ENCODE data around the gene TMEM151B. TPM values are rescaled to one million over a fixed set of nuclear protein-coding genes. Genes with fewer than 3 reads are reported as not detected.

Gene TMEM151B
- total RNA-seq, 4 donors from 2014 or later, result 0.09 to 0.21 TPM; not detected in 2

DNA sequence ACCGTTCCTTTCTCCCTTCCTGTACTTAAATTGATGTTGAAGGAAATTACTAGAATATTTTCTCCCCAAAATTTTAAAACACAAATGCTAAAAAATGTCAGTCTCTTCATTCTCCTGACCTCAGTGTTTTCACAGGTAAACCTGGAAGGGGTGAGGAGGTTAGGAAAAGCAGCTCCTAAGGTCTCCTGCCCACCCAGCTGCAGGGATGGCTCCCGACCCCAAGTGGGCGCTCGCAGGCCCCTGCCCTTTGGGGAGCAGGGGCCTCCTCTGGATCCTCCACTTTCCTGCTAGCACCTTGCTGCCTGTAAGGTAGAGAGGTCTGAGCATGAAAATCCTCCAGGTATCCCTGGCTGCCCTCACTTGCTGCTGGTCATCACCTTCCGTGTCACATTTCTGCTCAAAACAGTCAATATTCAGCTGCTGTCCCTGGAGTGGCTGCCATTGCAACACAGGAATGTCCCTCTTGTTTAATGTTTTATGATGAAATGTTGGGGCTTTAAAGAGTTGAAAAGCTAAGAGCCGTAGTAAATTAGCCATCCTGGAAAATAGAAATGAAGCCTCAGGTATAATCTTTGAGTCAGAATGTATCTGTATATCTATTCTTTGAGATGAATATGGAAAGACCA, 34.2 kb upstream of the TMEM151B start:
- no peak for DNase-seq
- Histone ChIP-seq H3K4me1 (peaks cover 16 to 35% of the 10 kb centered on the region in 2 donors), H3K27ac (peak overlapping the region; percentile 97 to 99), H3K9me3 (no peaks in the 10 kb centered on the region), H3K36me3 (no peaks in the 10 kb centered on the region), H3K4me3 (no peak overlapping the region), H3K27me3 (no peaks in the 10 kb centered on the region)
- intact Hi-C loops (cut with DNase I; ENCODE audit: low total_unique reads), result loop anchor here (10.0 kb wide), 1 partner anchor 61 kb away; no protein-coding TSS in a partner anchor
- TF ChIP-seq, protein P1, sequence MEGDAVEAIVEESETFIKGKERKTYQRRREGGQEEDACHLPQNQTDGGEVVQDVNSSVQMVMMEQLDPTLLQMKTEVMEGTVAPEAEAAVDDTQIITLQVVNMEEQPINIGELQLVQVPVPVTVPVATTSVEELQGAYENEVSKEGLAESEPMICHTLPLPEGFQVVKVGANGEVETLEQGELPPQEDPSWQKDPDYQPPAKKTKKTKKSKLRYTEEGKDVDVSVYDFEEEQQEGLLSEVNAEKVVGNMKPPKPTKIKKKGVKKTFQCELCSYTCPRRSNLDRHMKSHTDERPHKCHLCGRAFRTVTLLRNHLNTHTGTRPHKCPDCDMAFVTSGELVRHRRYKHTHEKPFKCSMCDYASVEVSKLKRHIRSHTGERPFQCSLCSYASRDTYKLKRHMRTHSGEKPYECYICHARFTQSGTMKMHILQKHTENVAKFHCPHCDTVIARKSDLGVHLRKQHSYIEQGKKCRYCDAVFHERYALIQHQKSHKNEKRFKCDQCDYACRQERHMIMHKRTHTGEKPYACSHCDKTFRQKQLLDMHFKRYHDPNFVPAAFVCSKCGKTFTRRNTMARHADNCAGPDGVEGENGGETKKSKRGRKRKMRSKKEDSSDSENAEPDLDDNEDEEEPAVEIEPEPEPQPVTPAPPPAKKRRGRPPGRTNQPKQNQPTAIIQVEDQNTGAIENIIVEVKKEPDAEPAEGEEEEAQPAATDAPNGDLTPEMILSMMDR (IDR thresholded peaks at IDR 0.05), result no peak
- no peak for TF ChIP-seq POLR2A (IDR thresholded peaks at IDR 0.05)

- H3K27me3 ChIP-seq, result no peaks in the 10 kb centered on the region
- peaks cover 16 to 35% of the 10 kb centered on the region in 2 donors for H3K4me1 ChIP-seq
- no peaks in the 10 kb centered on the region for H3K36me3 ChIP-seq
- H3K9me3 ChIP-seq, result no peaks in the 10 kb centered on the region
- TF ChIP-seq, protein P1 (IDR thresholded peaks at IDR 0.05), result peak in 1 of 4 experiments; percentile 3
- peak in 1 of 2 donors; percentile 80 for TF ChIP-seq POLR2A (IDR thresholded peaks at IDR 0.05)
- peak overlapping the region; percentile 57 to 71 for H3K4me3 ChIP-seq
- intact Hi-C loops (cut with DNase I; ENCODE audit: low total_unique reads), result loop anchor here (10.0 kb wide), 1 partner anchor 62 kb away; no protein-coding TSS in a partner anchor
- peak overlapping the region; percentile 97 to 99 for H3K27ac ChIP-seq
- peak; percentile 84 to 95 for DNase-seq
Measured at GRCh38 chr6:44237021-44237812, 33.0 kb upstream of the TMEM151B start.

DNA sequence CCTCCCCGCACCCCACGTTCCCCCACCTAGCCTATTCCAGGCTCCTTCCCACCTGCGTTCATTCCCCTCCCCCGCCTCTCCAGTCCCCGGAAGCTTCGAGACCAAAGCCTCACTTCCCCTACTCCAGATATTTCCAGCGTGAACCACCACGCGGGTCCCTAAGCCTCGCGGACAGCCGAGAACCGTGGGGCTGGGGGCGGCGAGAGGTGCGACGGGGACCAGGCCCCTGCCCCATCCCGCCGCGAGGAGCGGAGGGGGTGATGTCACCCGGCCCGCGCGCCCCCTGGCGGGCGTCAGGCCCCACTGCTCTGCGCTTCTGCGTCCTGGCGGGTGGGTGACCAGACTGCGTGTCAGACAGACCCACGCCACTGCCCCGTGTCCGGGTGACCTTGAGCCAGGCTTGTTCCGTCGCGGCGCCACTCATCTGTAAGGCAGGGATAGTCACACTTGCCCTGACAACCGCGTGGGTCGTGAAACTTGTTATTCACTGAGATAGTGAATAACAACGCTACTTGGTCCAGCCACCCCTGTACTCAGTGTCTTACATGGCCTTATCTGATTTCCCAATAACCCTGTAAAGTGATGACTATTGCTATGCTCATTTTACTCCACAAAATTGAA, 32.3 kb upstream of the TMEM151B start:
- no peaks in the 10 kb centered on the region for H3K27me3 ChIP-seq
- DNase-seq, result peak; percentile 79 to 85
- peak; percentile 6 to 50 for TF ChIP-seq POLR2A (IDR thresholded peaks at IDR 0.05)
- TF ChIP-seq, protein P1 (IDR thresholded peaks at IDR 0.05), result peak; percentile 92 to 99 (median 97)
- peaks cover 16 to 35% of the 10 kb centered on the region in 2 donors for H3K4me1 ChIP-seq
- H3K9me3 ChIP-seq, result no peaks in the 10 kb centered on the region
- peak overlapping the region; percentile 97 to 99 for H3K27ac ChIP-seq
- H3K36me3 ChIP-seq, result no peaks in the 10 kb centered on the region
- intact Hi-C loops (cut with DNase I; ENCODE audit: low total_unique reads), result loop anchor here (10.0 kb wide), 1 partner anchor 63 kb away; no protein-coding TSS in a partner anchor
- H3K4me3 ChIP-seq, result peak overlapping the region; percentile 57 to 71

DNA sequence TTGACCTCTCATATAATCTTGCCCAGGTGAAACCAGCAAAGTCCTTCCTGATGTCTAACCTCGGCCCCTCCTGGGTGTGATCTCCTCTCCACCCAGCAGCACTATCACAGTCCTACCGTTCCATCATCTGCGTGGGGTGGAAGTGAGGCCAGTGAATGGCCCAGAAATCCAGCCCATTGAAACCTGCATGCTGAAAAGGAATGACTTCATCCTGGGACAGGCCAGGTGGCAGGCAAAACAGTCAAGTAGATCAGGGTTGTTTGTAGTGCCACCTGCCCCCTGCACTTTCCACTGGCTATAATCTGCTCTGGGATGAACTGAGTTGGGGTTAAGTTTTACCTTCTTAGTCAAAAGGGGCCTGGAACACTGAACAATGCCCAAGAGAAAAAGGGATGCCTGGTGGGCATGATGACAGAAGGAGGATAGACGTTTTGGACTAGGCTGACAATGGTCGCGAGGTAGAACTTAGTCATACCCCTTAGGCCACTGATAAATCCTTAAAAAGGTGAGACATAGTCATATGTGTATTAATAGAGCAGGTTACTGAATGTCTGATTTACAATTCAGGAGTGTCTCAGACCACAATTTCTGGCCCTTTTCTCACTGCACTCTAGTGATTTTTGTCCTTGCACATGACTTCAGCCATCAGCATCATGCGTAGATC, 31.4 kb upstream of the TMEM151B start:
- Histone ChIP-seq H3K27me3 (no peaks in the 10 kb centered on the region), H3K9me3 (no peaks in the 10 kb centered on the region), H3K4me1 (peaks cover 16 to 31% of the 10 kb centered on the region in 2 donors), H3K36me3 (no peaks in the 10 kb centered on the region), H3K4me3 (no peak overlapping the region), H3K27ac (peak overlapping the region; percentile 97 to 99)
- TF ChIP-seq, protein P1 (IDR thresholded peaks at IDR 0.05), result no peak
- TF ChIP-seq POLR2A (IDR thresholded peaks at IDR 0.05), result no peak
- intact Hi-C loops (cut with DNase I; ENCODE audit: low total_unique reads), result loop anchor here (10.0 kb wide), 1 partner anchor 64 kb away; no protein-coding TSS in a partner anchor
- DNase-seq, result no peak
